WTC11 (cell line): ENCODE measurements around the gene LIN28B. TPM values are rescaled to one million over a fixed set of nuclear protein-coding genes. Genes with fewer than 3 reads are reported as not detected.

Experiments
- ATAC-seq: fragments of 200-7000 bp; cut with Tn5 transposase; 2 replicates; pipeline ENCODE4 v1.10.0; 2021; ENCODE audit warnings: mild to moderate bottlenecking, moderate library complexity
- CTCF ChIA-PET: fragments of 300-600 bp; sonication (Branson Sonifier 250); formaldehyde crosslinking; loops from one replicate; lab custom pipeline; 2021; ENCODE audit warnings: antibody characterized with exemption; lab: Charles Lee
- POLR2A ChIA-PET: fragments of 350-600 bp; sonication (Branson Sonifier 250); formaldehyde crosslinking; loops from one replicate; lab custom pipeline; 2021; ENCODE audit warnings: antibody characterized with exemption; lab: Charles Lee
- DNase-seq: peaks from one replicate; pipeline ENCODE4 v3.0.0; 2021; ENCODE audit warnings: low spot score
- H3K27ac Mint-ChIP-seq: 2 replicates; pipeline ENCODE4 v1.8.0; 2021; ENCODE audit warnings: mixed read lengths
- H3K27me3 Mint-ChIP-seq: 2 replicates; pipeline ENCODE4 v1.8.0; 2021; ENCODE audit warnings: low read depth, mild to moderate bottlenecking, moderate library complexity, mixed read lengths
- H3K36me3 Mint-ChIP-seq: 2 replicates; pipeline ENCODE4 v1.8.0; 2021; ENCODE audit warnings: mixed read lengths
- H3K4me1 Mint-ChIP-seq: 2 replicates; pipeline ENCODE4 v1.8.0; 2022; ENCODE audit warnings: mixed read lengths
- H3K4me3 Mint-ChIP-seq: 2 replicates; pipeline ENCODE4 v1.8.0; 2021; ENCODE audit warnings: mild to moderate bottlenecking, moderate library complexity, mixed read lengths
- H3K9me3 Mint-ChIP-seq: 2 replicates; pipeline ENCODE4 v1.8.0; 2021; ENCODE audit warnings: mixed read lengths
- ATF2 ChIP-seq: sonication (generic); formaldehyde crosslinking; IDR thresholded peaks from 2 replicates; pipeline ENCODE4 v1.8.1; 2022; ENCODE audit warnings: low read depth, missing genetic modification reagents, borderline replicate concordance
- ATF3 ChIP-seq: sonication (generic); formaldehyde crosslinking; conservative IDR thresholded peaks from 2 replicates; pipeline ENCODE4 v1.8.1; 2022; ENCODE audit warnings: mild to moderate bottlenecking, missing genetic modification reagents
- CREB1 ChIP-seq: sonication (generic); formaldehyde crosslinking; IDR thresholded peaks from 2 replicates; pipeline ENCODE4 v1.8.0; 2023; ENCODE audit warnings: mild to moderate bottlenecking, missing genetic modification reagents
- NFATC4 ChIP-seq: fragments of 250-450 bp; sonication (Bioruptor Pico); IDR thresholded peaks from 2 replicates; pipeline ENCODE4 v1.9.0; 2021; ENCODE audit warnings: mild to moderate bottlenecking
- NR1H2 ChIP-seq: sonication (generic); formaldehyde crosslinking; IDR thresholded peaks from 2 replicates; pipeline ENCODE4 v1.9.0; 2021; ENCODE audit warnings: mild to moderate bottlenecking, moderate library complexity, missing genetic modification reagents
- OVOL2 ChIP-seq: fragments of 250-450 bp; sonication (Bioruptor Pico); IDR thresholded peaks from 2 replicates; pipeline ENCODE4 v1.9.0; 2021; ENCODE audit warnings: mild to moderate bottlenecking, borderline replicate concordance
- RORB ChIP-seq: fragments of 250-450 bp; sonication (Bioruptor Pico); IDR thresholded peaks from 2 replicates; pipeline ENCODE4 v1.9.0; 2021; ENCODE audit warnings: mild to moderate bottlenecking
- SMAD4 ChIP-seq: sonication (generic); formaldehyde crosslinking; IDR thresholded peaks from 2 replicates; pipeline ENCODE4 v1.8.0; 2022; ENCODE audit warnings: mild to moderate bottlenecking, missing genetic modification reagents
- SOX15 ChIP-seq: fragments of 250-450 bp; sonication (Bioruptor Pico); IDR thresholded peaks from 2 replicates; pipeline ENCODE4 v1.9.0; 2021; ENCODE audit warnings: mild to moderate bottlenecking
- ZBTB43 ChIP-seq: sonication (generic); formaldehyde crosslinking; IDR thresholded peaks from 2 replicates; pipeline ENCODE4 v1.8.1; 2023; ENCODE audit warnings: mild to moderate bottlenecking, missing genetic modification reagents
- ZNF138 ChIP-seq: sonication (generic); formaldehyde crosslinking; conservative IDR thresholded peaks from 2 replicates; pipeline ENCODE4 v1.8.1; 2022; ENCODE audit warnings: mild to moderate bottlenecking, moderate library complexity, missing genetic modification reagents
- ZNF317 ChIP-seq: sonication (generic); formaldehyde crosslinking; IDR thresholded peaks from 2 replicates; pipeline ENCODE4 v1.8.1; 2023; ENCODE audit warnings: low read depth, mild to moderate bottlenecking, moderate library complexity, missing genetic modification reagents, borderline replicate concordance
- ZNF416 ChIP-seq: fragments of 250-450 bp; sonication (Bioruptor Pico); IDR thresholded peaks from 2 replicates; pipeline ENCODE4 v1.9.0; 2021; ENCODE audit warnings: mild to moderate bottlenecking, inconsistent platforms
- ZNF423 ChIP-seq: fragments of 250-450 bp; sonication (Bioruptor Pico); IDR thresholded peaks from 2 replicates; pipeline ENCODE4 v2.1.2; 2022; ENCODE audit warnings: mild to moderate bottlenecking, moderate library complexity
- ZNF425 ChIP-seq: fragments of 250-450 bp; sonication (Bioruptor Pico); conservative IDR thresholded peaks from 2 replicates; pipeline ENCODE4 v1.9.0; 2021; ENCODE audit warnings: mild to moderate bottlenecking
- ZSCAN18 ChIP-seq: fragments of 250-450 bp; sonication (Bioruptor Pico); IDR thresholded peaks from 2 replicates; pipeline ENCODE4 v2.1.2; 2022; ENCODE audit warnings: mild to moderate bottlenecking, moderate library complexity
- total RNA-seq: library from RNA; stranded (reverse); gene quantifications from 3 replicates; pipeline ENCODE4 v1.2.3, GENCODE V29; 2021

The LIN28B gene
- total RNA-seq, 1 experiment from 2014 or later: 73.4 TPM

GRCh38 chr6:105057160-105057559 lies 100.3 kb downstream of the LIN28B start (continued):
- TF ChIP-seq ATF2 (no peak), RORB (CRISPR knock-in tag) (no peak), ZNF425 (CRISPR knock-in tag) (no peak)

GRCh38 chr6:105058316-105058715 lies 101.4 kb downstream of the LIN28B start:
- Mint-ChIP-seq H3K36me3 (peaks cover 18% of the 10 kb centered on the region), H3K4me3 (no peak overlapping the region), H3K9me3 (no peaks in the 10 kb centered on the region), H3K27ac (peak overlapping the region; percentile 78), H3K4me1 (peaks cover 21% of the 10 kb centered on the region), H3K27me3 (no peaks in the 10 kb centered on the region)
- DNase-seq: no peak
- ChIA-PET POLR2A (no interaction called here), CTCF (no interaction called here)
- no peak for ATAC-seq
- no peak for TF ChIP-seq ZNF416 (CRISPR knock-in tag)
- TF ChIP-seq, all 79 proteins: peak for 0

GRCh38 chr6:105058846-105059245 lies 101.9 kb downstream of the LIN28B start:
- ChIA-PET POLR2A (interaction anchor here (0.7 kb wide), 1 partner anchor 107 kb away, joined by 3 read pairs; no protein-coding TSS in a partner anchor), CTCF (no interaction called here)
- no peak overlapping the region for H3K4me3 Mint-ChIP-seq
- no peak for TF ChIP-seq ZNF138 (CRISPR knock-in tag)
- TF ChIP-seq ATF3 (CRISPR knock-in tag): no peak
- no peak for TF ChIP-seq ZBTB43 (CRISPR knock-in tag)
- TF ChIP-seq ZNF416 (CRISPR knock-in tag): no peak
- TF ChIP-seq NR1H2 (CRISPR knock-in tag): no peak
- peaks cover 20% of the 10 kb centered on the region for H3K4me1 Mint-ChIP-seq
- peak overlapping the region; percentile 2; the same call in 1 of the 2 replicates for H3K27ac Mint-ChIP-seq
- H3K9me3 Mint-ChIP-seq: no peaks in the 10 kb centered on the region
- ATAC-seq: no peak
- DNase-seq: no peak
- no peaks in the 10 kb centered on the region for H3K27me3 Mint-ChIP-seq
- peaks cover 18% of the 10 kb centered on the region for H3K36me3 Mint-ChIP-seq

GRCh38 chr6:105066233-105066632 lies 109.3 kb downstream of the LIN28B start:
- no peaks in the 10 kb centered on the region for H3K9me3 Mint-ChIP-seq
- TF ChIP-seq NR1H2 (CRISPR knock-in tag): no peak
- no peak for TF ChIP-seq OVOL2 (CRISPR knock-in tag)
- TF ChIP-seq, all 79 proteins: peak for 0
- Mint-ChIP-seq H3K36me3 (no peaks in the 10 kb centered on the region), H3K27ac (no peak overlapping the region), H3K4me3 (no peak overlapping the region), H3K4me1 (peaks cover 4% of the 10 kb centered on the region; the same call in 1 of the 2 replicates), H3K27me3 (no peaks in the 10 kb centered on the region)
- ChIA-PET POLR2A (no interaction called here), CTCF (interaction anchor here (0.7 kb wide), 1 partner anchor 11 kb away, joined by 3 read pairs; no protein-coding TSS in a partner anchor)
- ATAC-seq (no peak), DNase-seq (no peak)

- ChIA-PET CTCF (interaction anchor here (0.7 kb wide), 1 partner anchor 10 kb away, joined by 3 read pairs; no protein-coding TSS in a partner anchor), POLR2A (no interaction called here)
- H3K36me3 Mint-ChIP-seq: no peaks in the 10 kb centered on the region
- peaks cover 7% of the 10 kb centered on the region; the same call in 1 of the 2 replicates for H3K4me1 Mint-ChIP-seq
- DNase-seq (no peak), ATAC-seq (no peak)
- H3K27ac Mint-ChIP-seq: no peak overlapping the region
- no peak overlapping the region for H3K4me3 Mint-ChIP-seq
- H3K9me3 Mint-ChIP-seq: no peaks in the 10 kb centered on the region
- no peaks in the 10 kb centered on the region for H3K27me3 Mint-ChIP-seq
- no peak for TF ChIP-seq ATF2
- TF ChIP-seq ZNF317 (CRISPR knock-in tag): no peak
- TF ChIP-seq CREB1 (CRISPR knock-in tag): no peak
- TF ChIP-seq ZSCAN18 (CRISPR knock-in tag): no peak
- TF ChIP-seq SOX15 (CRISPR knock-in tag): no peak
- TF ChIP-seq SMAD4 (CRISPR knock-in tag): no peak
- TF ChIP-seq ZNF423 (CRISPR knock-in tag): no peak
- TF ChIP-seq ATF3 (CRISPR knock-in tag): no peak
- no peak for TF ChIP-seq ZNF416 (CRISPR knock-in tag)
- TF ChIP-seq NFATC4: no peak
Measured at GRCh38 chr6:105066836-105067235, 109.9 kb downstream of the LIN28B start.
